ENCODE results near the gene WRNIP1.
A peak's percentile ranks its signal among the peaks of the same experiment; 100 is the strongest.

WRNIP1 gene

DNA sequence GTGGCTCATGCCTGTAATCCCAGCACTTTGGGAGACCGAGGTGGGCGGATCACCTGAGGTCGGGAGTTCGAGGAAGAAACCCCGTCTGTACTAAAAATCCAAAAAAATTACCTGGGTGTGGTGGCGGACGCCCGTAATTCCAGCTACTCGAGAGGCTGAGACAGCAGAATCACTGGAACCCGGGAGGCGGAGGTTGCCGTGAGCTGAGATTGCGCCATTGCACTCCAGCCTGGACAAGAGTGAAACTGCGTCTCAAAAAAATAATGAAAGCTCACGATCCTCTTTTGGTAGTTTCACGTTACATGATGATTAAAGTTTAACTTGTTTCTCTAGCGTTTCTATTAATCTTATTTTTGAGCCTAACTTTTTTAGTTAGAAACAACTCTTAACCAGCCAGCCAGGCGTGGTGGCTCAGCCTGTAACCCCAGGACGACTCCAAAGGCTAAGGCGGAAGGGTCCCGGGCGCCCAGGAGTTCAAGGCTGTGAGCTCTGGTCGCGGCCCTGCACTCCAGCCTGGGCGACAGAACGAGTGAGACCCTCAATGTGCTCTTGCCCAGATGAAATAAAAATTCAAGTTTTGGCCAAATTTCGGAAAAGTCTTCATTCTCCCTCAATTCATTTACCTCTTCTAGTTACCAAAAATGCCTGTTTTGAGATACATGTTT is 1.2 kb upstream of the WRNIP1 start:
- peak; percentile 52 for DNase-seq

DNA sequence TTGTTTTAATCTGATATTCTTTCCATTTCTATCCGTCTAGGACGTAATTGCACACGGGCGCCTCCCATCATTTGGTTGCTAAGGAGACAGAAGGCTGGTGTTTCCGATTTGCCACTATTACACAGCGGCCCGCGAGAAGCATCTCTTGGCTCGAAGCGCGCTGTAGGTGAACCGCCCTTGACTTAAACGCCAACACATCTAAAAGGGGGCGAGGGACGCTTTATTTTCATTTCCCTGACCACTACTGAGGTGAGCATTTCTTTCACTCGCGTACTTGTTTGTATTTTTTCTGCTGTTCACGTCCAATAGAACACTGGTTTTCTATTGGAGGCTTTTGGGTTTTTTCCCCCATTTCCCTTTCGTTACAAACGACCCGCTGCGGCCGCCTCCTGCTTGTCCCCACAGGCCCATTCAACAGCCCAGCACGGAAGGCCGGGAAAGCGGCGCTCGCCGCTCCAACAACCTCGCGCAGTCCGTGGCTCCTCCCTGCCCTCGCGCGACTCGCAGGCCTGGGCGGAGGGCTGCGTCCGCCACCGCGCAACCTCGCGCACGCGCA is 505 bp upstream of the WRNIP1 start:
- DNase-seq: peak; percentile 92

DNA sequence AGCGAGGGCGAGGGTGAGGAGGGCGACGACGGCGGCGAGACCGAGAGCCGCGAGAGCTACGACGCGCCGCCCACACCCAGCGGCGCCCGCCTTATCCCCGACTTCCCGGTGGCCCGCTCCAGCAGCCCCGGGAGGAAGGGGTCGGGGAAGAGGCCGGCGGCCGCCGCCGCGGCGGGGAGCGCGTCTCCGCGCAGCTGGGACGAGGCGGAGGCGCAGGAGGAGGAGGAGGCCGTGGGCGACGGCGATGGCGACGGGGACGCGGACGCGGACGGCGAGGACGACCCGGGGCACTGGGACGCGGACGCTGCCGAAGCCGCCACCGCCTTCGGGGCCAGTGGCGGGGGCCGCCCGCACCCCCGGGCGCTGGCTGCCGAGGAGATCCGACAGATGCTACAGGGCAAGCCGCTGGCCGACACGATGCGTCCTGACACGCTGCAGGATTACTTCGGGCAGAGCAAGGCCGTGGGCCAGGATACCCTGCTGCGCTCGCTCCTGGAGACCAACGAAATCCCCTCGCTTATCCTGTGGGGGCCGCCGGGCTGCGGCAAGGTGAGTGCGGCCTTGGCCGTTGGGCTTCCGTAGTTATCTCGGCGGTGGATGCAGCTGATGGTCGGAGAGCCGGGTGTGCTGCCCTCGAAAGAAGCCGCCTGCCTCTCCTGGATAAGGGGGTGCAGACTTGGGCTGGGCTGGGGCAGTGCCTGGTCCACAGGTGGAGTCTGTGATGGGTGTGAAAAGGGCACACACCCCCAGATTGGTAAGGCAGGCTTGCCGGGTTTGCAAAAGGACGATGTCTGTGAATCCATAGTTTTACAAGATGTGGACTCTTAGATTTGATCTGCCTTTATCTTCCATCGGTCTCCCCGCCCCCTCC is 938 bp downstream of the WRNIP1 start:
- peak; percentile 28 for DNase-seq

DNA sequence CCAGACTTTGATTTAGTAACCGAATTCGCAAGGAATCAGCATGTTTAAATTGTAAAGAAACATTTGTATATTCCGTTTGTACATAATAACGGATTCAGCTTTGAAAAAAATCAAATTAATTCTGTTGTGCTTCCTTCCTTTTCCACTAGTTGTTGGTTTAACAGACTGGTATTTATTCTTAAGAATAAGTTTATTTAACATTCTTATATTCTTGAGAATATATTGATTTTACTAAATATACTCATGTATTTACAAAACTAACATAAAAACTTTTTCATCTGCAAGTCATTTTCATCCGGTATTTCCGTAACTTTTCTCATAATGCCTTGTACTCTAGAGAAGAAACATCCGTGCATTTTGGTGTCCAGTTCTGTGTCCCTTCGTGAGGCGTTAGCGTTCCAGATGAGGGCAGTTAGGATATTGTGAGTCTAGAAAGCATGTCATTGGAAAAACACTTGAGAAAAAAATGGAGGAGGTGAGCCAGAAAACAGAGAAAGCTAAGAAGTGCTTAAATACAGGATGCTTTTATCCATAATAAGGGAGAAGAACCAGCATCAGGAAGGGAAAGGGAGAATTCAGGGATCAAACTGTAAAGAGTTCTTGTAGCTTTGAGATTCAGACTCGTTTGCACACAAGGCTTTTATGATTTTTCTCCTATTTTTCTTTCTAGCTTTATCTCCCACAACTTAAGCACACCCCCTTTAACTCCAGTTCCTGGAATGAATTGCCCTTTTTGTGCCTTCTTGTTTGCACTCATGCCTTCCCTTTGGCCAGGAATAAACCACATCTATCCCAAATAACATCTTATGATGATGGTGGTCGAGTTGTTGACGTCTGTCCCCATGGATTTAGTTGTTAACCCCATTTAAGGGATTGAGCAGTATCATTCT is 1.8 kb downstream of the WRNIP1 start:
- peak; percentile 24 for DNase-seq

DNA sequence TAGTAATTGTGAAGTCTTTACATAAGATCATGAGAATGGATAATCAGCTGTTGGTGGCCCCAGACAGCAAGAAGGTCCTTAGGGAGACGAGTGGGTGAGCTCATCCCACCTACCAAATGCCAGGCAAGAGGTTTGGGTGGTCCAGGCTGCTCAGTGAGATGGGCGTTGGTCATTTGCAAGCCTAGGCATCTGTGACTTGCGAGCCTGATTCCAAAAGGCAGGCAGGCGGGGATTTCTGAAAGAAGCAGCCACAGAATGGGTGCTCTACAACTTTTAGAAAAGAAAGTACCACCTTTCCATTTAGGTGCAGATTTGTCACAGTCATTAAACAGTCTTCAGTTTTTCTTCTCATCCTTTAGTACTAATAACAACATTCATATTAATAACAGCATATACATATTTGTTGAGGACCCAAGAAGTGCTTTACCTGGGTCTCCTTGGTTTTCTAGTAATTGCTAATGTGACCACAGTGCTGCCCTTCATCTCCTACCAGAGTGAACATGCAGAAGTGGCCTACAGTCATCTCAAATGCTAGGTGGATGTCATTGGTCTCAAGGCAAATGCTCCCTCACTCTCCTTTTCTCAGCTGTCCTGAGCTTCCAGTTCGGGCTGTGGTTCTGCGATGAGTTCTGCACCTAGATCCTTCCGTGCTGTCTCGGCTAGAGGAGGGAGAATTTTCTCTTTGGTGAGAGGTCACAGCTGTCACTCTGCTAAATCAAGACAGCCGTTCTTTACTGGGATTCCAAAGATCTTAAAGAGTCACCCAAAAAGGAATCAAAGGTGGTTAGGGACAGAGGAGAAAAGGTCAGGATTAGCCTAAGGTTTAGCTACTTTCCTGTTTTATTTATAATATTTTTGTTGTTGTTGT is 2.7 kb downstream of the WRNIP1 start:
- DNase-seq: no peak

DNA sequence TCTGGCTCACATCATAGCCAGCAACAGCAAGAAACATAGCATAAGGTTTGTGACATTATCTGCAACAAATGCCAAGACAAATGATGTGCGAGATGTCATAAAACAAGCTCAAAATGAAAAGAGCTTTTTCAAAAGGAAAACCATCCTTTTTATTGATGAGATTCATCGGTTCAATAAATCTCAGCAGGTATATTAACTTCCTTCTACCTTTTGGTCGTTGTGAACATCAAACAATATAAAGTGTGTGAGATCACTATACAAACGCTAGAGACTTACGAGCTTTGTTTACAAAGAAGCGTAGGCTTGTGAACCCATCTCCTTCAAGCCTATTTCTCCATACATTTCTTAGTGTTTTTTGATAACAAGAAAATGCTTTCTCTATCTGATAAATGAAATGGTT is 3.5 kb downstream of the WRNIP1 start:
- DNase-seq: no peak

DNA sequence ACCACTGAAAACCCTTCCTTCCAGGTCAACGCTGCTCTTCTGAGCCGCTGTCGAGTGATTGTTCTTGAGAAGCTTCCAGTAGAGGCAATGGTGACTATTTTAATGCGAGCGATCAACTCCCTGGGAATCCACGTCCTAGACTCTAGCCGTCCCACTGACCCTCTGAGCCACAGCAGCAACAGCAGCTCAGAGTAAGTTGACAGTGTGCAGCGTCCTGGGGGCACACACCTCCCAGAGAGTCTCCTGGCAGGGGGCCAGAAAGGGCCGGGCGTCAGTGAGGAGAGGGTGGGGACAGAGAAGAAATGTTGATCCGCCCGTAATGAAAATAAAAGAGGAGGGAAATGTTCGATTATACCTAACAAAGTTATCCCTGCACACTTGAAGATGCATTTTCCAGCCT is 5.0 kb downstream of the WRNIP1 start:
- DNase-seq: peak; percentile 24

DNA sequence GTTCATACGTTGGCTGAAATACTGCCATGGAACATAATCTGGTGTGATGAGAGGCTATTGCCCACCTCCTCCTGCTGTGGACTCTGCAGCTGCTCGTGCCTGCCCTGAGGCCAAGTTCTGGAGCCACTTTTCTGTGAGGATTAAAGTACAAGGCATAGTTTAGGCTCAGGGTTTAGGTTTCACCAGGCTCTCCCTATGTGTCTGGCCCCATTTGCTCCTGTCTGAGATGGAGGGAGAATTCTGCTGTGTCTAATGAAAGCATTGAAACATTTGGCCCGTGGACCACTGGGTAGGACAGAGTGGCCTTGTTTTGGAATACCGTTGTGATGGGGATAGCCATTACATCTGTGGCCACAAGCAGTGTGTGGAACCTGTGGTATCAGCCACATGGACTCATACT is 5.9 kb downstream of the WRNIP1 start:
- no peak for DNase-seq

DNA sequence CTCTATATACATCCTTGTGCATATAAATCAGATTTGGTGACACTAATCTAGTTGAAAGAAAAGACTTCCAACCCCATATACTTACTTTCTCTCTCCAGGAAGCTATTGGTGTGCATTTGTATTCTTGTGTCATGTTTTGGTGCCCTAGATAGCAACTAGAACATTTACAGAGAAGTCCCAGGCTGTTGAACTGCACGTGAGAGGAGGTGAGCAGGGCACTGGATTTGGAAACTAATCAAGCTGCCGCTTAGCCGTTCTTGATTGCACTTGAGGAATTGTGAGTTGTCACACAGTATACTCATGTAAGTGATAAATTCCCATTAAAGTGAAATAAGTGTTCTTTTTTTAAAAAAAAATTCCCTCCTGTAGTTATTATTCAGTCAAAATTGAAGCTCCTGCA is 7.6 kb downstream of the WRNIP1 start:
- no peak for DNase-seq

DNA sequence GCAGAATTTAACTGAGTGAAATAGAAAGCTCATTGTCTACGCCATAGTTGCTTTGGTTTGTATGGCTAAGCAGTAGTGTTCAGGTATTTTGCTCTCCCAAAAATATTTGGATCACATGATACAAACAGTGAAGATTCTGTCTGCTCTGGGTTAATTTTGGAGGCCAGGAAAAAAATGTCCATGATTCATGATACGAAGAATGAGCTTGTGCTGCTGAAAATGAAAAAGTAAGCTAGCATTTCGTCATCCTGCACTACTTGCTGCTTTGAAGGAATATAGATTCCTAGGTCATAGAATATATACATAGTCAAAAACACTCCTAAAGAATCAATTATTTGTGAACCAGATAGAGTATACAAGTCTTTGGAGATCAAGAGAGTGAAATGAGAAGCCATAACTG is 8.3 kb downstream of the WRNIP1 start:
- no peak for DNase-seq

DNA sequence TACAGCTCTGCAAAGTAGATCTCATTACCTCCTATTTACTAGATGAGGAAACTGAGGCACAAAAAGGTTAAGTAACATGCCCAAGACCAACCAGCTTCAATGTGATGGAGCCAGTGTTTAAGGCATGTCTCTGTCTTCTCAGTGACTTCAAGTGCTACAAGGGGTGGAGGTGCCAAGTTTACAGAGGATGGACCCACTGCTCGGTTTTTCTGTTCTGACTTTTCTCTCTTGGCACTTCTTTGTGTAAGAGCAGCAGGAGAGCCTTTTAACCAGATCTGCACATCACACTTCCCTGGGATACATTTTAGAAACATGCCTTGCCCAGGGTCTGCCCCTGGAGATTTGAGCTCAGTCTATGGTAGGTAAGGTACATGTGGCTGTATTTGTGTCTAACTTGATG is 9.8 kb downstream of the WRNIP1 start:
- no peak for DNase-seq

DNA sequence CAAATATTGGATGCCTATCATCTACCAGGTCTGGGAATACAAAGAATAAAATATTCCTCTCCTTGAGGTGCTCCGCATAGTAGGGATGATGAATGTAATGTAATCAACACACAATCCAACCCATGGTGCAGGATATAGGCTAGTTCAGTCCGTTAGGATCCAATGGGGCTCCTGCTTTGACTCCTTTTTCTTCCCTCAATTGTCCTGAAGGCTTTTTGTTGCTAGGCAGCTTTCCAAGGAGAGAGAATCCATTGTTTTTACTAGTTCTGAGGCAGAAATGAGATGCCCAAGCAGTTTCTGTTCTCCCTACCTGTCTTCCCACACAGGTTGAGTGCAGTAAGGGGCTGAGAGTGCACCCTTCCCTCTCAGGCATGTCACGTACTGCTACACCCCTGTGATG is 12.1 kb downstream of the WRNIP1 start:
- DNase-seq: no peak

DNA sequence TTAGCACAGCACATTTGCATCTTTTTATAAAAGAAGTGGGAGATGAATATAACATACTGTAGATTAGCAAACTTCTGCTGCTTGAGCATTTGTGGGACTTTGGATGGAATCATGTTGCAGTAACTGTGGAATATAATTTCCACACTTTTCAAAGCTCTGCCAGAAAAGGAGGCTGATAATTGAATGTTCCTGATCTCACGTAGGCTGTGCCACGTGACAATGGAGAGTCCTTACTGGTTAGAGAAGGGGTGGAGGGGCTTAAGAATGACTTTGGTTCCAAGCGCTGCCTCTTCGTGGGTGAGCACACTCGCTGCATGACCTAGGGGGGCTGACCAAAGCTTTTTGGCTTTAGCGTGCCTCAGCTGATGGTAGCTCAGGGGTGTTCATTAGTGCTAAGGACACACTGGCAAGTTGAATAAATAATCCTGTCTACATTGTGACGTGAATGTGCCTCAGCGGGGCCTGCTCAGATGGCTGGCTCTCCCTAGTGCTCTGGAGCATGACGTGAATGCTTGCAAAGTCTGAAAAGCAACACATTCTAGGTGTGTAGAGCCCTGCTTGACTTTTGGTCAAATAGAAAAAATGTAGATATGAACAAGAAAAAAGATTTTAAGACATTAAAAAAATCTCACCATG is 15.0 kb downstream of the WRNIP1 start:
- no peak for DNase-seq

DNA sequence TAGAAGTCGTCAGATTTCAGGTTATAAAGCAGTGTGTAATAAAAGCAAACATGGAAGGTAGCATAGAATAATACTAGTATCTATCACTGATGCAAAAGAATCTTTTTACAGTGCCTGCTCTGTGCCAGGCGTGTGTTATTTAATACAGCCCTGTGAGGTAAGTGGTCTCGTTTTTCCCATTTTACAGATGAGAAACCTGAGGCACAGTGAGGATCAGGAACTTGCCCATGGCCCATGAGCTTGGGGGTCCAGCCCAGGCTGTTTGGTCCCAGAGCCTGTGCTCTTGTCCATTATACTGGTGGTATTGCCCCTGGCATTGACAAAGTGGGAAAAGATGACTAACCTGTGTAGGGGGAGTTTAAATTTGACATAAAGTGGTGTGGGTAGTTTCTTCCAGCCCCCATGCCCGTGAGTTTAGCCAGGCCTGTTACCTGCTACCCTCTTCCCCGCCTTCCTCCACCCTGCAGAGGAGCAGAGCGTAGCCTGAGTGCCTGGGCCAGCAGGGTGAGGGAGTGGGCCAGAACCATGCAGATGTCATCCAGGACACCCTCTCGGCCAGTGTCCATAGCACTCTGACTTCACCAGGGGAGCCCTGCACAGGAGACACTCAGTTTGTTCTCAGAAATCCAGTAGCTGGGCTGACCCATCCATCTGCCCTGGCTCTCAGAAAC is 16.6 kb downstream of the WRNIP1 start:
- no peak for DNase-seq

DNA sequence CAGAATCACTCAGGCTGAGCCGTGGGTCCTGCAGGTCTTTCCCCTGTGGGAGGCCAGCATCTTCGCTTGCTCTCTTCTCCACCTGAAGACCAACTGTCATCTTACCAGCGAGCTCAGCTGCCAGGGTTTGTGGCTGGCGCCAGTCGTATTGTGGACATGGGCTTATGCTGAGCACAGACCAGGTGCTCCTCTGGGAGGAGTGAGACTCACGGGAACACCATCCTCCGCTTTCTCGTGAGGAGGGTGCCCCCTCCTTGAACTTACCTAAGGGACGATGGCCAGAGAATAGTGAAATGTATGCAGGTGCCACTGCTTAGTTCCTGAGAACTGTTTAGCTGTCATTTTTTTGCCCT is 17.1 kb downstream of the WRNIP1 start:
- DNase-seq: no peak

DNA sequence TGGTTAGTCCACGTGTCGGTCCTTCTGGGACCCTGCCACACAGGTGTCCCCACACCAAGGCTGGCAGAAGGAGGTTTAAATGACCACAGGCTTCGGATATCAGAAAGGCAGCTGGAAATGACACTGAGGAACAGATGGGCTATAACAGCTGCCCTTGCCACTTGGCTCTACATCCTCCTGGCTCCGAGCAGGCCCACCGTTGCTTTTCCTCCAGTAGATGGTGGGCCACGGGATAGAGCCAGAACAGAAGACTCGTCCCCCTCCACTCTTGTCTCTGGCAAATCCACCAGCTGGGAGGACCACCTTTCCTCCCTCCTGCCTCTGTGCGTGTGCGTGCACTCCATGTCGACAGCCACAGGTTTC is 17.6 kb downstream of the WRNIP1 start:
- DNase-seq: no peak

DNA sequence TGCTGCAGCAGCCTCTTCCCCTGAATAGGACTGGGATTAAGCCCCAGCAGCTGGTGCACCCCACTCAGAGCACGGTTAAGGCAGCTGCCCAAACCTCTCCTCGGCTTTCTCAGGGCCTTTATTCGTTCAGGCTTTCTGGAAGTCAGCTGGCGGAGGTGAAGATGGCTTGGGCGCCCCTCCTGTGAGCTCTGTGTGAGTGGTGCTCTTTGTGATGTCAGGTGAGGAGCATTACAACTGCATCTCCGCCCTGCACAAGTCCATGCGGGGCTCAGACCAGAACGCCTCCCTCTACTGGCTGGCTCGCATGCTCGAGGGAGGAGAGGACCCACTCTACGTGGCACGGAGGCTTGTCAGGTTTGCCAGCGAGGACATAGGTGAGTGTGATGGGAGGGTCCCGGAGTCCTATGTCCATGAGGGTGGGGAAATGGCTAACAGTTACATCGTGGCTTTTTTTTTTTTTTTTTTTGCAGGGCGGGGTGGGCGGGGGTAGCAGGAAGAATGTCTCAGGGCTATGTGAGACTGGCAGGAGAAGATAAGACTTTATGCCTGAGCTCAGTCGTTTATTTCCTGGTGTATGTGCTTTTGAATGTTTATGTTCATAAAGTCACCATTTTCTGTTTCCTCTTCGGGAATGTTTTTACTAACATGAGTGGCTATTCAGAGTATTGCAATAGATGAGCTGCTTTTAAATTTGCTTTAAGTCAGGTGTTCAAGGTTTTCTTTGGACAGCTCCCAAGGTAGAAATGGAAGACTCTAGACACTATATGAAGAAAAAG is 18.2 kb downstream of the WRNIP1 start:
- no peak for DNase-seq

DNA sequence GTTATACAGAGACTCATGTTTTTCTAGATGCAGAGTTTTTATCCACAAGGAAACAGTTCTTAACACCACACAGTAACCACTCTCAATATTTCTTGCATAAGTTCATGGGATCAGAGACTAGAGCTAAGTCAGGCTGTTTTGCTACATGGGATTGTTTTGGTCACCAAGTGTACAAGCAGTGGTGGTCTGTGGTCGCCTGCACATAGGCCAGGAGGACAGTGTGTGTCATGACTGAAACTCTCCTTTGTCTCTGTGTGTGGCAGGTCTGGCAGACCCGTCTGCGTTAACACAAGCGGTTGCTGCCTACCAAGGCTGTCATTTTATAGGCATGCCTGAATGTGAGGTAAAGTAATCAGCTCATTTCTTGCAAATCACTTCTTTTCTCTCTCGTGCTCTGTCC is 18.9 kb downstream of the WRNIP1 start:
- DNase-seq: no peak

DNA sequence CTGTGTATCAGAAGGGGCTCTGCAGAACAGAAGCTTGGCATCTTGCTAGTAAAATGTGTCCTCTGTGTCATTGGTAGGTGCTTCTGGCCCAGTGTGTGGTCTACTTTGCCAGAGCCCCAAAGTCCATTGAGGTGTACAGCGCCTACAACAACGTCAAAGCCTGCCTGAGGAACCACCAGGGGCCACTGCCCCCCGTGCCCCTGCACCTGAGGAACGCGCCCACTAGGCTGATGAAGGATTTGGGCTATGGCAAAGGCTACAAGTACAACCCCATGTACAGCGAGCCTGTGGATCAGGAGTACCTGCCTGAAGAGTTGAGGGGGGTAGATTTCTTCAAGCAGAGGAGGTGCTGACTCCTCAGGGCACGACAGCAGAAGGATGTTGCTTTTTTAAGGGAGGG is 19.7 kb downstream of the WRNIP1 start:
- DNase-seq: no peak

DNA sequence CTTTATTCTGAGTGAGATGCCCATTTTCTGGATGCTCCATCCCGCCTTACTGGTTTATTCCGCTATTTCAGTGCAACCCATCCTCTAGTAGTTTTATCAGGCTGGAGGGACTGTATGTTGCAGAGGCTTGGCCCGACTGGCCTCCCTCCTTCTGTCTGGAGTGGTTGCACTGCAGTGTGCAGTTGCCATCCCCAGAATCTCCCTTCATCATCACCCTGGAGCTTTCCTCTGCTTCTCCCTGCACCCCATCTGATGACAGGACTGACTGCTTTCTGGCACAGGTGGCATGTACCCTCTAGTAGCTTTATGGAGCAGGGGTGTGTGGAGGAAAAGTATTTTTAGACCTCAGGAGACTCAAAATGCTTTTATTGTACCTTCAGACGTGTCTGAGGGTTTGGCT is 21.1 kb downstream of the WRNIP1 start:
- DNase-seq: no peak

Data from NCI-H2227 treated with DMSO at 0.1 percent for 48 hours (cell line).